Kidney capillary endothelial cell (primary cell): ENCODE measurements around the gene KCNIP4.
A peak's percentile ranks its signal among the peaks of the same experiment; 100 is the strongest.

ENCODE experiments used
- DNase-seq: peaks from one replicate; pipeline ENCODE4 v3.0.0-alpha.2; 2018; ENCODE audit warnings: low spot score

KCNIP4 gene

GRCh38 chr4:21457086-21457840, 491.3 kb downstream of the KCNIP4 start:
- DNase-seq, result no peak

GRCh38 chr4:21454831-21455230, 493.7 kb downstream of the KCNIP4 start:
- DNase-seq, result no peak

GRCh38 chr4:21454201-21454600, 494.4 kb downstream of the KCNIP4 start:
- no peak for DNase-seq

- DNase-seq, result no peak
Observed at GRCh38 chr4:21452931-21453330, 495.6 kb downstream of the KCNIP4 start.

GRCh38 chr4:21451032-21451431, 497.5 kb downstream of the KCNIP4 start:
- no peak for DNase-seq

- no peak for DNase-seq
Observed at GRCh38 chr4:21450331-21450730, 498.2 kb downstream of the KCNIP4 start.

GRCh38 chr4:21447301-21448054, 501.1 kb downstream of the KCNIP4 start:
- DNase-seq, result peak; percentile 2

- DNase-seq, result no peak
Observed at GRCh38 chr4:21420166-21420565, 528.4 kb downstream of the KCNIP4 start.

- DNase-seq, result no peak
Observed at GRCh38 chr4:21415728-21416127, 532.8 kb downstream of the KCNIP4 start.

GRCh38 chr4:21413807-21414370, 534.7 kb downstream of the KCNIP4 start:
- no peak for DNase-seq

- DNase-seq, result no peak
Observed at GRCh38 chr4:21411086-21411485, 537.5 kb downstream of the KCNIP4 start.

- DNase-seq, result no peak
Observed at GRCh38 chr4:21410372-21410771, 538.2 kb downstream of the KCNIP4 start.

- no peak for DNase-seq
Observed at GRCh38 chr4:21387683-21388082, 560.9 kb downstream of the KCNIP4 start.

GRCh38 chr4:21386166-21386780, 562.3 kb downstream of the KCNIP4 start:
- DNase-seq, result no peak

GRCh38 chr4:21385706-21386105, 562.9 kb downstream of the KCNIP4 start:
- DNase-seq, result no peak

GRCh38 chr4:21384609-21385008, 564.0 kb downstream of the KCNIP4 start:
- no peak for DNase-seq

- DNase-seq, result no peak
Observed at GRCh38 chr4:21380861-21381260, 567.7 kb downstream of the KCNIP4 start.

- no peak for DNase-seq
Observed at GRCh38 chr4:21377046-21377445, 571.5 kb downstream of the KCNIP4 start.

- DNase-seq, result no peak
Observed at GRCh38 chr4:21376176-21376575, 572.4 kb downstream of the KCNIP4 start.

GRCh38 chr4:21374641-21375368, 573.8 kb downstream of the KCNIP4 start:
- DNase-seq, result no peak

GRCh38 chr4:21367567-21367966, 581.0 kb downstream of the KCNIP4 start:
- no peak for DNase-seq

GRCh38 chr4:21366840-21367239, 581.7 kb downstream of the KCNIP4 start:
- no peak for DNase-seq
